ENCODE measurements around the gene PHLDB1.

- TF ChIP-seq POLR2A (IDR thresholded peaks at IDR 0.05), result no peak
- no peak for TF ChIP-seq CTCF (IDR thresholded peaks at IDR 0.05)
Observed at GRCh38 chr11:118651820-118652219, 44.4 kb downstream of the PHLDB1 start.
